GM19238 (cell line): ENCODE measurements around the gene ATP10B.
"Not testable (repeated sequence)": the region's sequence is repeated elsewhere in the genome, so short reads cannot be mapped to it uniquely, and the experiment has no call there.

Source experiments
- DNase-seq: peaks from one replicate; pipeline ENCODE4 v3.0.0; 2011; ENCODE audit warnings: low spot score; ENCODE audit not compliant: insufficient read length

Gene ATP10B

GRCh38 chr5:160760008-160760407 lies 92.0 kb downstream of the ATP10B start:
- no peak for DNase-seq

- DNase-seq = no peak
Measured at GRCh38 chr5:160757194-160757593, 94.8 kb downstream of the ATP10B start.

- DNase-seq = no peak
Measured at GRCh38 chr5:160750938-160751657, 100.9 kb downstream of the ATP10B start.

GRCh38 chr5:160749682-160750081 lies 102.3 kb downstream of the ATP10B start:
- no peak for DNase-seq

GRCh38 chr5:160749026-160749425 lies 103.0 kb downstream of the ATP10B start:
- DNase-seq = no peak

GRCh38 chr5:160747987-160748386 lies 104.0 kb downstream of the ATP10B start:
- no peak for DNase-seq

GRCh38 chr5:160747559-160747958 lies 104.5 kb downstream of the ATP10B start:
- no peak for DNase-seq

GRCh38 chr5:160744268-160745101 lies 107.5 kb downstream of the ATP10B start:
- no peak for DNase-seq

- no peak for DNase-seq
Measured at GRCh38 chr5:160743027-160743426, 109.0 kb downstream of the ATP10B start.

GRCh38 chr5:160742446-160742845 lies 109.6 kb downstream of the ATP10B start:
- DNase-seq = no peak

- no peak for DNase-seq
Measured at GRCh38 chr5:160727296-160727997, 124.6 kb downstream of the ATP10B start.

- no peak for DNase-seq
Measured at GRCh38 chr5:160726721-160727120, 125.3 kb downstream of the ATP10B start.

GRCh38 chr5:160720822-160721221 lies 131.2 kb downstream of the ATP10B start:
- DNase-seq = no peak

- not testable (repeated sequence) for DNase-seq
Measured at GRCh38 chr5:160715508-160715907, 136.5 kb downstream of the ATP10B start.

- DNase-seq = no peak
Measured at GRCh38 chr5:160703547-160704189, 148.3 kb downstream of the ATP10B start.

- DNase-seq = no peak
Measured at GRCh38 chr5:160702934-160703333, 149.1 kb downstream of the ATP10B start.

GRCh38 chr5:160702311-160702803 lies 149.7 kb downstream of the ATP10B start:
- DNase-seq = no peak

- DNase-seq = no peak
Measured at GRCh38 chr5:160701403-160701802, 150.6 kb downstream of the ATP10B start.

- no peak for DNase-seq
Measured at GRCh38 chr5:160699301-160699700, 152.7 kb downstream of the ATP10B start.

- no peak for DNase-seq
Measured at GRCh38 chr5:160697281-160697680, 154.7 kb downstream of the ATP10B start.

- no peak for DNase-seq
Measured at GRCh38 chr5:160694896-160695295, 157.1 kb downstream of the ATP10B start.
